A549 treated with GW870086 at 1 μM for 4 hours (cell line): ENCODE data around the gene PAX4. TPM values are rescaled to one million over a fixed set of nuclear protein-coding genes. Genes with fewer than 3 reads are reported as not detected.

Experiments
- total RNA-seq: library from RNA; stranded (reverse); fragments of 200-300 nt; extraction: Qiagen RNA extraction; gene quantifications from 5 replicates; pipeline ENCODE4 v1.2.3, GENCODE V29; 2022; ENCODE audit warnings: low read depth

PAX4 gene
- not detected in 5 replicates for total RNA-seq

GRCh38 chr7:127618042-127618441 is at the start of gene PAX4:
TSS of gene PAX4 (minus strand) at chr7:127618142. CDS start at chr7:127615928, 2,214 bp downstream.

GRCh38 chr7:127651556-127652332 is 33.8 kb upstream of the PAX4 start, which contains the start of gene SND1:
TSS of gene SND1 (plus strand) at chr7:127652194. CDS start at chr7:127652374, 180 bp downstream.

GRCh38 chr7:127588019-127588696 is 29.8 kb downstream of the PAX4 start, which contains the start of gene ARF5:
TSS of gene ARF5 (plus strand) at chr7:127588411. CDS start at chr7:127588499, 88 bp downstream.

GRCh38 chr7:127585044-127585953 is 32.6 kb downstream of the PAX4 start, which contains the start of gene GCC1:
TSS of gene GCC1 (minus strand) at chr7:127585596. CDS start at chr7:127585182, 414 bp downstream.

Other genes with a start within 250 kb of the PAX4 start
- 9.7 to 12.1 TPM (median 10.8 TPM) in 5 replicates for gene ZNF800, start 225.4 kb downstream of the PAX4 start, total RNA-seq
- gene GCC1, start 32.5 kb downstream of the PAX4 start, total RNA-seq, result 14.7 to 15.4 TPM (median 15.2 TPM) in 5 replicates
- 162 to 188 TPM (median 173 TPM) in 5 replicates for gene ARF5, start 29.7 kb downstream of the PAX4 start, total RNA-seq
- gene FSCN3, start 24.4 kb downstream of the PAX4 start, total RNA-seq, result 0.27 to 0.30 TPM in 2 of 5 replicates, not detected in the others
- gene SND1, start 34.1 kb upstream of the PAX4 start, total RNA-seq, result 99.2 to 108 TPM (median 104 TPM) in 5 replicates